ENCODE data around the gene PRRC2A.

The PRRC2A gene

DNA sequence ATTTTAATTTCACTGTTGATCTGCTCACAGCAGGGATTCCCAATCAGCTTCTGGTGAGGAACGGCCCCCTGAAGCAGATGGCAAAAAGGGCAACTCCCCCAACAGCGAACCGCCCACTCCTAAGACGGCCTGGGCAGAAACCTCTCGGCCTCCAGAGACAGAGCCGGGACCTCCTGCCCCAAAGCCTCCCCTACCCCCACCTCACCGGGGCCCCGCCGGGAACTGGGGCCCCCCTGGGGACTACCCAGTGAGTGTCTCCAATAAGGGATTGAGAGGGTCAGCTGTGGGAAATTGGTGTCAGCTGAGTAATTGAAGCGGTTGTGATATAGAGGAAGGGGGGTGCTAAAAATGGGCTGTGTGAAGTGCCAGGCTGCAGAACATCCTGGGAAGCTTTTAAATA lies 6.4 kb downstream of the PRRC2A start:
- no peak for DNase-seq

DNA sequence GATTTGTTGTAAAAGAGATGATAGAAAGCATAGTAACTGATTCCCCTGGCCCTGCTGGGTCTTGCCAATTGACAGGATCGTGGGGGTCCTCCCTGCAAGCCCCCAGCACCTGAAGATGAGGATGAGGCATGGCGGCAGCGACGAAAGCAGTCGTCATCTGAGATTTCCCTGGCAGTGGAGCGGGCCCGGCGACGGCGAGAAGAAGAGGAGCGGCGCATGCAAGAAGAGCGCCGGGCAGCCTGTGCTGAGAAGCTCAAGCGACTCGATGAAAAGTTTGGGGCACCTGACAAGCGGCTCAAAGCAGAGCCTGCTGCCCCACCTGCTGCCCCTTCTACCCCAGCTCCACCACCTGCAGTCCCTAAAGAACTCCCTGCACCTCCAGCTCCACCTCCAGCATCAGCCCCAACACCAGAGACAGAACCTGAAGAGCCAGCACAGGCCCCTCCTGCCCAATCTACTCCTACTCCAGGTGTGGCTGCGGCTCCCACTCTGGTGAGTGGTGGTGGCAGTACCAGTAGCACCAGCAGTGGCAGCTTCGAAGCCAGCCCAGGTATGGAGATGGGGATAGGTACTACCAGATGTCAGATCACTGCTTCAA lies 7.3 kb downstream of the PRRC2A start:
- no peak for DNase-seq

DNA sequence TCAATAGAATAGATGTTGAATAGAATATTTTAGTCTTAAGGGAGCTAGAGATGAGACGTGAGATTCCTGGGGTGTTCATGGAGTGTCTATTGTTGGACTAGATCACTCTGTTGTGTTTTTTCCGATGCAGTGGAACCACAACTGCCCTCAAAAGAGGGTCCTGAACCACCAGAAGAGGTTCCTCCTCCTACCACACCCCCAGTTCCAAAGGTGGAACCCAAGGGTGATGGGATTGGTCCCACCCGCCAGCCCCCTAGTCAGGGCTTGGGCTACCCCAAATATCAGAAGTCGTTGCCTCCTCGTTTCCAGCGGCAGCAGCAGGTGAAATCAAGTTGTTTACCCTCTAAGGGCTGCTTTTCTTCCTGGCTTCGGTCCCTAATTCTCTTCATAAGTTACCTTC lies 8.5 kb downstream of the PRRC2A start:
- no peak for DNase-seq

DNA sequence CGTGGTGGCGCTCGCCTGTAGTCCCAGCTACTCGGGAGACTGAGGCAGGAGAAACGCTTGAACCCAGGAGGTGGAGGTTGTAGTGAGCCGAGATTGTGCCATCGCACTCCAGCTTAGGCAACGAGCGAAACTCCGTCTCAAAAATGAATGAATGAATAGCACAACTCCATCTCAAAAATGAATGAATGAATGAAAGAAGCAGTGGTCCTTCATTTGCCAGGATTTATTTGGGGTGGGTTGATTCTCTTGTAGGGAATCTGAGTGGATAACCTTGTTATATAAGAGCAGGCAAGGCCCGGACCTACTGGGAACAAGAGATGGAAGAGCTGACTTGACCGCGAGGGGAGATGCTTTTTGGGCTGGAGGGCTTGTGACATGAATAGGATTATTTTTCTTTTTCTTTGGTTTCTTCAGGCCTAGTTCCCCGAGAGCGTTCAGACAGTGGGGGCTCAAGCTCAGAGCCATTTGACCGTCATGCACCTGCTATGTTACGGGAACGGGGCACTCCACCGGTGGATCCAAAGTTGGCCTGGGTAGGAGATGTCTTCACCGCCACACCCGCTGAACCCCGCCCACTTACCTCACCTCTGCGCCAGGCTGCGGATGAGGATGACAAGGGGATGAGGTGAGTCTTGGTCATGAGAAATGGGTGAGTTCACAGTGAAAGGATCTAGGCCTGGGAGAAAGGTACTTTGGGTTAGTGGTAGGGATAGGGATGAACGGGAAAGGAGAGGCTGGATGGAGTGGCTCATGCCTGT lies 9.8 kb downstream of the PRRC2A start:
- DNase-seq, result no peak

DNA sequence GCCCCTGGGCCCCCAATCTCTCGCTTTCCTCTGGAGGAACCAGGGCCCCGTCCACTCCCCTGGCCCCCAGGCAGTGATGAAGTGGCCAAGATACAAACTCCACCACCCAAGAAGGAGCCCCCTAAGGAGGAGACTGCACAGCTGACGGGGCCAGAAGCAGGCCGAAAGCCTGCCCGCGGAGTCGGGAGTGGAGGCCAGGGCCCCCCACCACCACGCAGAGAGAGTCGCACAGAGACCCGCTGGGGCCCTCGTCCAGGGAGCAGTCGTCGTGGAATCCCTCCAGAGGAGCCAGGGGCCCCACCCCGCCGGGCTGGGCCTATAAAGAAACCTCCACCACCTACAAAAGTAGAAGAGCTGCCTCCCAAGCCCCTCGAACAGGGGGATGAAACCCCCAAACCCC lies 10.7 kb downstream of the PRRC2A start:
- DNase-seq, result no peak

DNA sequence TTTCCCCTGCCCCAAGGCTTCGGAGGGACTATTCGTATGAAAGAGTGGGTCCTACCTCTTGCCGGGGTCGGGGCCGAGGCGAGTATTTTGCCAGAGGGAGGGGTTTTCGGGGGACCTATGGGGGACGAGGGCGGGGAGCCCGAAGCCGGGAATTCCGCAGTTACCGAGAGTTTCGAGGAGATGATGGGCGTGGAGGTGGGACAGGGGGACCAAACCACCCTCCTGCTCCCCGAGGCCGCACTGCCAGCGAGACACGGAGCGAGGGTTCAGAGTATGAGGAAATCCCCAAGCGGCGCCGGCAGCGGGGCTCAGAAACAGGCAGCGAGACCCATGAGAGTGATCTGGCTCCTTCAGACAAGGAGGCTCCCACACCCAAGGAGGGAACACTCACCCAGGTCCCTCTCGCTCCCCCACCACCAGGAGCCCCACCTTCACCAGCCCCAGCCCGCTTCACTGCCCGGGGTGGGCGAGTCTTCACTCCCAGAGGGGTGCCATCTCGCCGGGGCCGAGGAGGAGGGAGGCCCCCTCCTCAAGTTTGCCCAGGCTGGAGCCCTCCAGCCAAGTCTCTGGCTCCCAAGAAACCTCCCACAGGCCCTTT lies 11.3 kb downstream of the PRRC2A start:
- no peak for DNase-seq

DNA sequence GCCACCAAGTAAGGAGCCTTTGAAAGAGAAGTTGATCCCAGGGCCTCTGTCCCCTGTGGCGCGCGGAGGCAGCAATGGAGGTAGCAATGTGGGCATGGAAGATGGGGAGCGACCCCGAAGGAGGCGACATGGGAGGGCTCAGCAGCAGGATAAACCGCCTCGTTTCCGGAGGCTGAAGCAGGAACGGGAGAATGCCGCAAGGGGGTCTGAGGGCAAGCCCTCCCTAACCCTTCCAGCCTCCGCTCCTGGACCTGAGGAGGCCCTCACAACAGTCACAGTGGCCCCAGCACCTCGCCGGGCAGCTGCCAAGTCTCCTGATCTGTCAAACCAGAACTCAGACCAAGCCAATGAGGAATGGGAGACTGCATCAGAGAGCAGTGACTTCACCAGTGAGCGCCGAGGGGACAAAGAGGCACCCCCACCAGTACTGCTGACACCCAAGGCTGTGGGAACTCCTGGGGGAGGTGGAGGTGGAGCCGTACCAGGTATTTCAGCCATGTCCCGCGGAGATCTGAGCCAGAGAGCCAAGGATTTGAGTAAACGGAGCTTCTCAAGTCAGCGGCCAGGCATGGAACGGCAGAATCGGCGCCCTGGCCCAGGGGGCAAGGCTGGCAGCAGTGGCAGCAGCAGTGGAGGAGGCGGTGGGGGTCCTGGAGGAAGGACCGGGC lies 11.9 kb downstream of the PRRC2A start:
- DNase-seq, result no peak

DNA sequence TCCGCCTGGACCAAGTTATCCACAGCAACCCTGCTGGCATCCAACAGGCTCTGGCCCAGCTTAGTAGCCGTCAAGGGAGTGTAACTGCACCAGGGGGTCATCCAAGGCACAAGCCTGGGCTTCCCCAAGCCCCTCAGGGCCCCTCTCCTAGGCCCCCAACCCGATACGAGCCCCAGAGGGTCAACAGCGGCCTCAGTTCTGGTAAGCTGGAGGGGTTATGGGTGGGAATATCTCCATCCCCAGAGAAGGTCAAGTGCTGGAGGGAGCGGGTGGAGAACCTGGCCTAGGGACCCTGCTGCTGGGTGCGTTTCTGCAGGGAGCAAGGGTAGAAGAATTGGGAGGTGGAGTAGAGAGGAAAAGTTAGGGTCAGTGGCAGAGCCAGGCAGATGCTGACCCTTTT lies 12.9 kb downstream of the PRRC2A start:
- no peak for DNase-seq

DNA sequence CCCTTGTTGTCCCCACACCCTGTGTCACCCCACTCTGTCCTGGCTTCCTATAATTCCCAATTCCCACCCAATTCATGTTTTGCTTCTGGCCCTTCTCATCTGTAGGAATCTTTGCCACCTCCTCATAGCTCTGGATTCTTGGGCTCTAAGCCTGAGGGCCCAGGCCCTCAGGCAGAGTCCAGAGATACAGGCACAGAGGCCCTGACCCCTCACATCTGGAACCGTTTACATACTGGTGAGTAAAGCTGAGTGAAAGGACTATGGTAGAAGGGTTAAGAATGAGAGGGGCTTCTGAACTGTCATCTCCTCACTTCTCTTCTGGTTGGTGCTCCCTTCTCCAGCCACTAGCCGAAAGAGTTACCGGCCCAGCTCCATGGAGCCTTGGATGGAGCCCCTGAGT lies 13.6 kb downstream of the PRRC2A start:
- no peak for DNase-seq

DNA sequence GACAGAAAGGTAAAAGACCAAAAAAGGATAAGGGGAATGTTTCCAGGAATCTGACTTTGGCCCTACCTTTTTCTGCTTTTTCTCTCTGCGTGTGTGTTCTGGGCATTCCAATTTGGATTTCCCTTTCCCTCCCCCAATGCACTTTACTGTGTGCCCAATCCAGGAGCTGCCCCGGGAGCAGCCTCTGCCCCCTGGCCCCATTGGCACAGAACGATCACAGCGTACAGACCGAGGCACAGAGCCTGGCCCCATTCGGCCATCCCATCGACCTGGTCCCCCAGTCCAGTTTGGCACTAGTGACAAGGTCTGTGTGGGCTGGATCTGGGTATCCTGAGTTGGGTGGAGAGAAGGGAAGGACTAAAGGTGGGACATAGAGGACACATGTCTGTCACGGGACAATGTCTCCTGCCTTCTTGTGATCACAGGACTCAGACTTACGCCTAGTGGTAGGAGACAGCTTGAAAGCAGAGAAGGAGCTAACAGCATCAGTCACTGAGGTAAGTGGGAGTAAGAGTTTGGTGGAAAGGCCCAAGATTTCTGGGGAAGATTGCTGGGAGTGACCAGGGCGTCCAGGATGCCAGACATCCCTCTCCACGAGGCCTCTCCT lies 14.6 kb downstream of the PRRC2A start:
- DNase-seq, result no peak

DNA sequence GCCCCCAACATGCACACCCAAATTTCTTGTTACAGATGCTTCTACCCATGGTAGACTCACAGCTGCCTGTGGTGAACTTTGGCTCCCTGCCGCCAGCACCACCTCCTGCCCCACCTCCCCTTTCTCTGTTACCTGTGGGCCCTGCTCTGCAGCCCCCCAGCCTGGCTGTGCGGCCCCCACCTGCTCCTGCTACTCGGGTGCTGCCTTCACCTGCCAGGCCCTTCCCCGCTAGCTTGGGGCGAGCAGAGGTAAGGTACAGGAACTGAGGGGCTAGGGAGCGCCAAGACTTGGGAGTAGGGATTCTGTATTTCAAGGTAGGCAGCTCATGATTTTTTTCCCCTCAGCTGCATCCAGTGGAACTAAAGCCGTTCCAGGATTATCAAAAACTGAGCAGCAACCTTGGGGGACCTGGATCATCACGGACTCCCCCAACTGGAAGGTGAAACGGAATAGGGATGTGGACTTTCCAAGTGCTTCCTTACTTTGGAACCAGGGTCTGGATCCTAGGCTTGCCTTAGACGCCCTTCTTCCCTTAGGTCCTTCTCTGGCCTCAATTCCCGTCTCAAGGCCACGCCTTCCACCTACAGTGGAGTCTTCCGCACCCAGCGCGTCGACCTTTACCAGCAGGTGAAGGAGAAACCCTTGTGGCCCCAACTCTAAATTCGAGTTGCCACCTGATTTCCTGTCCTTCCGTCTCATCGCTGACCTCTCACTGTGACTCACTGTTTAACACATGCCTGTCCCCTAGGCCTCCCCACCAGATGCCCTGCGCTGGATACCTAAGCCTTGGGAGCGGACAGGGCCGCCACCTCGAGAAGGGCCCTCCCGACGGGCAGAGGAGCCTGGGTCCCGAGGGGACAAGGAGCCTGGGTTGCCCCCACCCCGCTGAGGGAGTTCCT lies 16.4 kb downstream of the PRRC2A start:
- DNase-seq, result no peak

DNA sequence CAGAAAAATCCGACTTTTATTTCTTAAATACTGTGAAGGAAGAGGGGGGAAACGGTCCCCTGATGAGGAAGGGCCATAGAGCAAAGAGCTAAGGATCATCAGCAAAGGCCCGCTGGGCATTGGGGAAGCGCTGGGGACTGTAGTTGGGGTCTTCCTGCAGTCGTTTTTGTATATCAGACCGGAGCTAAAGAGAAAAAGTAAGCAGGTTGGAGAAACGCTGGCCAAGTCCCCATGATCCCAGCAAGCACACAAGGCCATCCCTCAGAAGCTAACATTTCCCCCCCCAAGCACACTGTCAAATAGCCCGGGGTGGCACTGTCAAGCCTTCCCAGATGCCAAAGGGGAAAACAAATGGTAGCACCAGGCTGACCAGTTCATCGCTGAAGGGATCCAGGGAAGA lies 18.5 kb downstream of the PRRC2A start:
- DNase-seq, result no peak

DNA sequence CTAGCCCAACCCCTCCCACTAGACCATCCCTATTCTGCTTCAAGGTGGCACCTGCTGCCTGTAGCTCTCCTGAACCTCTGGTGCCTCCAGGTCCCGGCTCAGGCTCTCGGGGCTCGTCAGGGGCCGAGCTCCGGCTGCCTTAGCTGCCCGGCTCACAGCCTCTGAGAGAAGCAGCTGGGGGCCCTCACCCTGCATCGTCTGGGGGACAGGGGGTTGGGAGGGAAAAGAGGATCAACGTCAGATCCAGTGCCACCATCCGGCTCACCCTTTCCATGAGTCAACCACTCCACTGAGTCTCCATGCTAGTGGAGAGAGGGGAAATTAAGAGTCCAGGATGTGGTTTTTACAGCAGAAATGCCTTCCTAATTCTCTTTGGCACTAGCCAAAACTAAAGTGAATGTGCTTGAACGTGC lies 18.9 kb downstream of the PRRC2A start:
- DNase-seq, result no peak

DNA sequence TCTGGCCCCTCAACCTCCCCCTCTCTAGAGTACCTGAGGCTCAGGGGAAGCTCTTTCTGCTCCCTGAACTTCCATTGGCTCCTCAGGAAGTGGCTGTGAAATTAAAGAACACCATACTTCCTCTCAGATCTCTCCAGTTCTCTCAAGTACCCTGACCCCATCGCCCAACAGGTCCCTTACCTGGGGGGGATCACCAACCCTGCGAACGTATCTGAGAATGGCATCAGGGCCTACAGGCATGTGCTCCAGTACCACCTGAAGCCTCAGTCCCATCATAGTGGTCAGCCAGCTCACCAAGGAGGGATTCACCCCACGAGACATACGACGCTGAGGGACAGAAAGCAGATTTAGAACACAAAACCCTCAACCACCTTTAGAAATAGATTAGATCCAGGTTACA lies 20.1 kb downstream of the PRRC2A start:
- DNase-seq, result no peak

DNA sequence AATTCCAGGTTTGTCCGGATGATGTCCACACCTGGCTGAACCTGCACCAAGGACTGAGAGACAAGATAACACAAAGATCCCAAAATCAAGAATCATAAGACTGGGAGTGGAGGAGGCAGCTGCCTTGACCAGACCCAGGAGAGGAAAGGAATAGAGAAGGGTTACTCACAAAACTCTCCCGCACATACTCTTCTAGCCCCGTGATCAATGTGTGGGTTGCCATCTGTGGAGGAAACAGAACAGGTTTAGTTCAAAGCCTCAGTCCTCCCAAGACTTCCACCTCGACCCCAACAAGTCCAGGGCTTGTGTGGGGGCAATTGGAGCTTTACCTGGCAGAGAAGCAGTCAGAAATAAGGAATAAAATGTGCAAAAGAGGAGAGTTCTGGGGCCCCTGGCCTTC lies 20.9 kb downstream of the PRRC2A start:
- no peak for DNase-seq

DNA sequence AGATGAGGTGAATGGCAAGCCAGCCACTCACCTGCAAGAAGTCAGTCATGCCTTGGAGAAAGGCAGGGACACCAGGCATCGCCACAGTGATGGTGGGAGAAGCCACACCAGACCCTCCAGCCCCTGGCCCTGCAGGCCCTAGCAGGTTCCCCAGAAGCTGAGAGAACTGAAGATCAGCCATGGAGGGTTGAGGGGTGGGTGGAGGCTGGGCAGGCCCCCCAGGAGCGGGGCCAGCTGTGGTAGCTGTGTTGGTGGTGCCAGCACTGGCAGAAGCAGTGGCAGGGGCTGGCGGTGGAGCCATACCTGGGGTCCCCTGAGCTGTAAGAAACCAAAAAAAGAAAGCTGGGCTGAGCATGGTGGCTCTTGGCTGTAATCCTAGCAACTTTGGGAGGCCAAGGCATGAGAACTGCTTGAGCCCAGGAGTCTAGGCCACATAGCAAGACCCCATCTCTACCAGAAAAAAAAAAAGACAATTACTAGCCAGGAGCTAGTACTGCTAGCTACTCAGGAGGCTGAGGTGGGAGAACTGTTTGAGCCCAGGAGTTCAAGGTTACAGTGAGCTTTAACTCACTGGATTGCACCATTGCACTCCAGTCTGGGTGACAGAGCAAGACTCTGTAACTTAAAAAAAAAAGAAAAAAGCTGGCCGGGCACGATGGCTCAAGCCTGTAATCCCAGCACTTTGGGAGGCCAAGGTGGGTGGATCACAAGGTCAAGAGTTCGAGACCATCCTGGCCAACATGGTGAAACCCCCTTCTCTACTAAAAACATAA lies 22.5 kb downstream of the PRRC2A start:
- no peak for DNase-seq

DNA sequence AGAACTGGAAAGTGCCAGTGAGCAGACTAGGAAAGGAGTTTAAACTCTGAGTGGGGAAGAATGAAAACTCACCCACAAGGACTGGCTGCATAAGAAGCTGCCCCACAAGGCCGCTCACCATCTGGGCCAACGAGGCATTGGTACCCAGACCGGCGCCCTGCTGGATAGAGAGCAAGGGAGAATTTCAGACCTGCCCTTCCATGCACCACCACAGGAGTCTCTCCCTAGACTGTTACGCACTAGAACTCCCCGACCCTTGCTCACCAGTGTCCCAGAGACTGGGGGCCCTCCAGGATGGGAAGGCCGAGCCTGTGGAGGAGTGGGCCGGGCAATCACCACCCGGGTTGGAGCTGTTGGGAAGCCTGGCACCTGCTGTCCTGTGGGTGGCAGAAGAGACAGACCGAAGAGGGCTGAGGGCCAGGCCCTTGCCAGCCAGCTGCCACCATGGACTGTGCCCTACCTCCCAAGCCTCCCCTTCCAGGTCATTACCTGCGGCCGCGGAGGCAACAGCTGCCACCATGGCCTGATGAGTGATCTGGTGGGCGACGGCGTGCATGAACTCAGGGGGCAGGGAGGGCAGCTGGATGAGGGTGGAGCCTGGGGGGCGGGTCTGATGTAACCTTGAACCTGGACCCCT lies 23.4 kb downstream of the PRRC2A start:
- no peak for DNase-seq

DNA sequence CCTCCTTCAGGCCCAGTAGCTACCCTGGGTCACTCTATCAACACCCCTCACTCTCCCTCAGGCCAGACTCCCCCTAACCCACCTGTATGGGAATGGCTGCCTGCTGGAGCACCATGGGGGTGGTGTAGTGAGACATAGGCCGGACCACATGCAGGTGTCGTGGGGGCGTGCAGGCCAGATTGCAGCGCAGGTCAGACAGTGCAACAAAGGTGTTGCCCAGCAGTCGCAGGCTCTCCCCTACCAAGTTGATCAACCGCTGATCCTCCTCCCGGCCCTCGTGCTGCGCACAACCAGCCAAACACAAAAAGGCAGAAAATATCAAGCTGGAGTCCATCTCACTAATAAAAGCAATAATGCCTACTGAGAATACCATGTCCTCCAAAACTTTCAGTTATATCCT lies 24.8 kb downstream of the PRRC2A start:
- no peak for DNase-seq

DNA sequence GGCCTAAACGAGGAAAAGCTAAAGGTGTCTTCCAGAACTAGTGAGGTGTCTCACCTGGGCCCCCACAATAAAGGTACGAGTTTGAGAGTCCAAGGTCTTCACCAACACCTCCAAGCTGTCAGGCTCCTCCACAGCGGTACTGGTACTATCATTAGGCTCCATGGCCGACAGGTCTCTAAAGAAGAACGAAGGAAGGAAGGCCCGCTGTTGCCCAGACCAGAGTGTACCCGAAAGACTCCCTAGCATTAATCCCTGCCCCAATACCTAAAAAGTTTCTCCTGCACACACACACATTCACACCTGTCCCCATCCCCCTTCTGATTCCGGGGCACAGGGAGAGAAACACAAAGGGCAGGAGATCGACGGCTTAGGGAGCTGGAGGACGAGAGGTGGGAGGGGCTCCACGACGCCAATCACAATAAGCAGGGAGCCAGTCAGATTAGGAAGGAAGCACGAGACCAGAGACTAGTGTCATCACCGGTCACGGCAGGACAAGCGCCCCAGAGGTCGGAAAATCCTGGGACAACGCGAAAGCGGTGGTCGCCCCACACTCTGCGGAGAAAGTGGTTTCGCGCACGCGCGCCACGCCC lies 31.2 kb downstream of the PRRC2A start:
- peak; percentile 65 for DNase-seq

DNA sequence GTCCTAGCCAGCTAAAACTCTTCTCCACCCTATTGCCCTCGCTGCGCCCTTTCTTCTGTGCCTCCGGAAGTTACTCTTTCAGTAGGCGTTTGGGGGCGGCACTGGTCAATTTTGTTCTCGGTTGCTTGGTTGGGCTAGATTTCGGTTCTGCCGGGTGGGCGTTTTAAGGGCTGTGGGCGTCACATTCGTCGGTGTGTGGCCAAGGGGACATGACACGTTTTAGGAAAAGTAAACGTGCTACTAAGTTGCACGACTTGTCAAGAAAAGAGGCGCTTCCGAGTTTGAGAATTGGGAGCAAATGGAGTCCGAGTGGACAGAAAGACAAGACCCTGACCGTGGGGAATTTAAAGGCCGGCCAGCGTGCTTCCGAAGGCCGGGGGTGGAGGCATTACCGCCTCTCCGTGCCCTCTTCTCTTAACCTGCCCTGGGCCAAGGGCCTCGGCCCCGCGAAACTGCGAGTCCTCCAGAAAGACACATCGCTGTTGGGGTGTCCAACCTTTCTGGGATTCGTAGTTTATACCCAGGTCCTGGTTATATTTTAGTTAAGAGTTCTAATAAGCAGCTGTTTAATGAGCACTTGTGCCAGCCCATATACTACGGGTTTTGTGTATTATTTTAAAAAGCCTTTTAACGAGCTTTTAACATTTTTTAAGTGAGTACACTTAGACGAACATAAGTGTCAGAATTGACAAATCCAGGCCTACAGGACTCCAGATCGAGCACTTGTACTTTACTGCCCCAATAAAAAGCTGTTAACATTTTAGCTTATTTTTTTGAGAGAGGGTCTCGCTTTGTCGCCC lies 32.6 kb downstream of the PRRC2A start:
- peak; percentile 98 for DNase-seq

All from NCI-H510A (cell line).